Hepatocyte (in vitro differentiated cells): ENCODE data around the gene INTS15. TPM values are rescaled to one million over a fixed set of nuclear protein-coding genes. Genes with fewer than 3 reads are reported as not detected.
"Not testable (repeated sequence)": the region's sequence is repeated elsewhere in the genome, so short reads cannot be mapped to it uniquely, and the experiment has no call there.

ENCODE experiments used
- DNase-seq: peaks from one replicate; pipeline ENCODE4 v3.0.0-alpha.2; 2016; ENCODE audit warnings: low spot score
- H2AFZ ChIP-seq: fragments of 200-600 bp; sonication (generic); 2 replicates; pipeline ENCODE4 v1.6.0; 2016; ENCODE audit warnings: antibody characterized with exemption, mild to moderate bottlenecking
- H3K27ac ChIP-seq: fragments of 200-600 bp; sonication (generic); 2 replicates; pipeline ENCODE4 v1.5.1; 2016; ENCODE audit warnings: mild to moderate bottlenecking
- H3K27me3 ChIP-seq: fragments of 200-600 bp; sonication (generic); 2 replicates; pipeline ENCODE4 v1.6.1; 2016
- H3K36me3 ChIP-seq: fragments of 200-600 bp; sonication (generic); replicated peaks from 2 replicates; pipeline ENCODE4 v1.5.1; 2016; ENCODE audit warnings: low read depth; ENCODE audit not compliant: insufficient read depth
- H3K4me1 ChIP-seq: fragments of 200-600 bp; sonication (generic); 2 replicates; pipeline ENCODE4 v1.5.1; 2016; ENCODE audit warnings: mild to moderate bottlenecking, moderate library complexity; ENCODE audit not compliant: insufficient read depth
- H3K4me2 ChIP-seq: fragments of 200-600 bp; sonication (generic); 2 replicates; pipeline ENCODE4 v1.6.0; 2016
- H3K4me3 ChIP-seq: fragments of 200-600 bp; sonication (generic); 2 replicates; pipeline ENCODE4 v1.5.1; 2016; ENCODE audit warnings: mild to moderate bottlenecking
- H3K79me2 ChIP-seq: fragments of 200-600 bp; sonication (generic); 2 replicates; pipeline ENCODE4 v1.6.0; 2017; ENCODE audit warnings: mild to moderate bottlenecking
- H3K9me2 ChIP-seq: fragments of 200-600 bp; sonication (generic); replicated peaks from 2 replicates; pipeline ENCODE4 v1.6.0; 2017; ENCODE audit warnings: mild to moderate bottlenecking; ENCODE audit not compliant: insufficient read depth
- H3K9me3 ChIP-seq: fragments of 200-600 bp; sonication (generic); 2 replicates; pipeline ENCODE4 v1.5.1; 2016; ENCODE audit warnings: low read depth, mild to moderate bottlenecking
- H4K20me1 ChIP-seq: fragments of 200-600 bp; sonication (generic); 2 replicates; pipeline ENCODE4 v1.6.0; 2016; ENCODE audit warnings: mild to moderate bottlenecking; ENCODE audit not compliant: insufficient read depth, poor library complexity, severe bottlenecking
- EZH2 ChIP-seq: fragments of 200-600 bp; sonication (generic); IDR thresholded peaks from 2 replicates; pipeline ENCODE4 v1.6.1; 2016; ENCODE audit warnings: antibody characterized with exemption, mild to moderate bottlenecking, borderline replicate concordance
- EZH2phosphoT487 ChIP-seq: fragments of 200-600 bp; sonication (generic); IDR thresholded peaks from one replicate; pipeline ENCODE4 v1.6.1; 2018; ENCODE audit warnings: antibody characterized with exemption, mild to moderate bottlenecking, low read depth, moderate library complexity; ENCODE audit not compliant: unreplicated experiment, severe bottlenecking
- WGBS: methylation state at CpG from one replicate; pipeline ENCODE4 v1.1.6; 2016; ENCODE audit warnings: low lambda C conversion rate; ENCODE audit errors: missing lambda C conversion rate; 5-methylcytosine and 5-hydroxymethylcytosine counted together
- polyA plus RNA-seq: library from polyadenylated mRNA; unstranded; fragments of >200 nt; fragmentation: Nextera tagmentation; extraction: Ambion mirVana; gene quantifications from 2 replicates; pipeline ENCODE4 v1.2.1, GENCODE V29; 2016
- total RNA-seq: library from RNA; depleted of rRNA; stranded (reverse); fragments of >200 nt; gene quantifications from 2 replicates; pipeline ENCODE4 v1.2.3, GENCODE V29; 2014
- TF ChIP-seq, protein P1 (sequence below): fragments of 200-600 bp; sonication (generic); IDR thresholded peaks from 2 replicates; pipeline ENCODE4 v1.5.1; 2016; ENCODE audit warnings: antibody characterized with exemption, mild to moderate bottlenecking; ENCODE audit not compliant: poor library complexity

The INTS15 gene
- total and polyA plus RNA-seq, 2 experiments from 2014 or later: 21.4 to 26.1 TPM

GRCh38 chr7:6630007-6630849 lies 40.4 kb downstream of the INTS15 start:
- H3K27ac ChIP-seq: no peak overlapping the region
- H3K4me3 ChIP-seq: no peak overlapping the region
- TF ChIP-seq, protein P1, sequence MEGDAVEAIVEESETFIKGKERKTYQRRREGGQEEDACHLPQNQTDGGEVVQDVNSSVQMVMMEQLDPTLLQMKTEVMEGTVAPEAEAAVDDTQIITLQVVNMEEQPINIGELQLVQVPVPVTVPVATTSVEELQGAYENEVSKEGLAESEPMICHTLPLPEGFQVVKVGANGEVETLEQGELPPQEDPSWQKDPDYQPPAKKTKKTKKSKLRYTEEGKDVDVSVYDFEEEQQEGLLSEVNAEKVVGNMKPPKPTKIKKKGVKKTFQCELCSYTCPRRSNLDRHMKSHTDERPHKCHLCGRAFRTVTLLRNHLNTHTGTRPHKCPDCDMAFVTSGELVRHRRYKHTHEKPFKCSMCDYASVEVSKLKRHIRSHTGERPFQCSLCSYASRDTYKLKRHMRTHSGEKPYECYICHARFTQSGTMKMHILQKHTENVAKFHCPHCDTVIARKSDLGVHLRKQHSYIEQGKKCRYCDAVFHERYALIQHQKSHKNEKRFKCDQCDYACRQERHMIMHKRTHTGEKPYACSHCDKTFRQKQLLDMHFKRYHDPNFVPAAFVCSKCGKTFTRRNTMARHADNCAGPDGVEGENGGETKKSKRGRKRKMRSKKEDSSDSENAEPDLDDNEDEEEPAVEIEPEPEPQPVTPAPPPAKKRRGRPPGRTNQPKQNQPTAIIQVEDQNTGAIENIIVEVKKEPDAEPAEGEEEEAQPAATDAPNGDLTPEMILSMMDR: no peak
- no peak overlapping the region for H2AFZ ChIP-seq
- H3K27me3 ChIP-seq: no peaks in the 10 kb centered on the region
- H3K79me2 ChIP-seq: no peaks in the 10 kb centered on the region
- no peaks in the 10 kb centered on the region for H3K4me1 ChIP-seq
- WGBS: 80% methylated on average over 10 of the region's 11 CpGs
- H3K9me2 ChIP-seq: no peaks in the 10 kb centered on the region
- no peak for DNase-seq
- no peak overlapping the region for H3K4me2 ChIP-seq
- H3K36me3 ChIP-seq: no peaks in the 10 kb centered on the region
- H3K9me3 ChIP-seq: no peaks in the 10 kb centered on the region
- no peaks in the 10 kb centered on the region for H4K20me1 ChIP-seq

DNA sequence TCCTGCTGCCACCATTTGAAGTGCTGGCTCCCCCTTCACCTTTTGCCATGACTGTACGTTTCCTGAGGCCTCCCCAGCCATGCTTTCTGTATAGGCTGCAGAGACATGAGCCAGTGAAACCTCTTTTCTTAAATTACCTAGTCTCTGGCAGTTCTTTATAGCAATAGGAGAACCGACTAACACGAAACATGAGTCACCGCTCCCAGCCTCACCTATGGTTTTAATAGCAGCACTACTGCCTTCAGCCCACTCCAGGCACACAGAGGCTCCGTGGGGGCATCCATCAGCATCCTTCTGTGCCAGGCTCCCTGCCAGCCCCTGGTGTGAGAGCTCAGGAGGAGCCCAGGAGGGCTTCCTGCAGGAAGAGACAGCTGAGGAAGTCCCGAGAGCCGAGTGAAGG lies 41.8 kb downstream of the INTS15 start:
- Histone ChIP-seq H3K36me3 (no peaks in the 10 kb centered on the region), H2AFZ (no peak overlapping the region), H3K27me3 (no peaks in the 10 kb centered on the region), H3K79me2 (peaks cover 3% of the 10 kb centered on the region), H3K9me3 (no peaks in the 10 kb centered on the region), H3K4me3 (no peak overlapping the region), H3K4me2 (no peak overlapping the region), H3K9me2 (no peaks in the 10 kb centered on the region), H3K27ac (no peak overlapping the region), H4K20me1 (no peaks in the 10 kb centered on the region), H3K4me1 (no peaks in the 10 kb centered on the region)
- no peak for DNase-seq
- WGBS: 71% methylated on average over 7 of the region's 7 CpGs
- TF ChIP-seq EZH2: no peak
- TF ChIP-seq, protein P1: no peak
- no peak for TF ChIP-seq EZH2phosphoT487

DNA sequence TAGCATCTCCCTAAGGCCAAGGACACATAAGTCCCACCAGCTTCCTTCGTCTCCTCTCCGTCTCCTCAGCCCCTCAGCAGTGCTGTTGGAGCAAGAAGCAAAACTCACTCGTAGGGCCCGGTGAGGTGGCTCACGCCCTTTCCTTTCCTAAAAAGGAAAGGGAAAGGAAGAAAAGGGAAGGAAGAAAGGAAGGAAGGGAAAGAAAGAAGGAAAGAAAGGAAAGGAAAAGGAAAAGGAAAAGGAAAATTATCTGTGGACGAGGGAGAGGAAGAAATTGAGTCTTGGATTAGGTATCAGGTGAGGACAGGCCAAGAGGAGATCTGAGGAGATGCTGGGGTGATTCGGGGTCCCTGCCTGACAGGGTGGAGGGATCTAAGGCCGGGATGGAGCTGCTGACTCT lies 44.2 kb downstream of the INTS15 start:
- TF ChIP-seq, protein P1: no peak
- no peak for TF ChIP-seq EZH2phosphoT487
- no peak for TF ChIP-seq EZH2
- Histone ChIP-seq H3K4me2 (no peak overlapping the region), H3K4me1 (peaks cover 7% of the 10 kb centered on the region), H2AFZ (no peak overlapping the region), H3K79me2 (peaks cover 22% of the 10 kb centered on the region), H4K20me1 (peaks cover 3% of the 10 kb centered on the region), H3K27ac (no peak overlapping the region), H3K9me3 (no peaks in the 10 kb centered on the region), H3K9me2 (no peaks in the 10 kb centered on the region), H3K27me3 (no peaks in the 10 kb centered on the region), H3K36me3 (no peaks in the 10 kb centered on the region), H3K4me3 (no peak overlapping the region)
- WGBS: 88% methylated on average over 8 of the region's 8 CpGs
- no peak for DNase-seq

GRCh38 chr7:6634971-6635370 lies 45.1 kb downstream of the INTS15 start:
- DNase-seq, H3K9me2 ChIP-seq, H3K4me2 ChIP-seq, H3K4me1 ChIP-seq, H3K27me3 ChIP-seq, H3K4me3 ChIP-seq, H4K20me1 ChIP-seq, H2AFZ ChIP-seq, H3K27ac ChIP-seq, H3K36me3 ChIP-seq, H3K9me3 ChIP-seq: not testable (repeated sequence)
- 99% methylated on average over 5 of the region's 5 CpGs for WGBS
- H3K79me2 ChIP-seq: peaks cover 32% of the 10 kb centered on the region
